GM21576 (cell line): ENCODE data around the gene ZEB1.

Experiments used
- ATAC-seq: cut with Tn5 transposase; IDR thresholded peaks from one replicate; pipeline ENCODE4 v1.9.1; 2021; ENCODE audit warnings: mild to moderate bottlenecking, moderate library complexity; ENCODE audit not compliant: unreplicated experiment

The ZEB1 gene

GRCh38 chr10:31574577-31574976 is 255.6 kb downstream of the ZEB1 start:
- ATAC-seq = no peak

GRCh38 chr10:31578181-31578852 is 259.3 kb downstream of the ZEB1 start:
- no peak for ATAC-seq

GRCh38 chr10:31578951-31579350 is 259.9 kb downstream of the ZEB1 start:
- no peak for ATAC-seq
